Trophoblast cell (in vitro differentiated cells and primary cell): ENCODE results near the gene MPV17.

ENCODE experiments used
- DNase-seq, 2 donors: peaks; one replicate each; pipeline ENCODE4 v3.0.0-alpha.2; 2016
- H2AFZ ChIP-seq: 2 replicates; pipeline ENCODE4 v1.6.1; 2013; ENCODE audit warnings: low read length, moderate library complexity, mild to moderate bottlenecking; ENCODE audit not compliant: insufficient read depth, poor library complexity
- H2AK5ac ChIP-seq: 2 replicates; pipeline ENCODE4 v1.6.1; 2013; ENCODE audit warnings: mild to moderate bottlenecking, low read length
- H2BK120ac ChIP-seq: 2 replicates; pipeline ENCODE4 v1.6.1; 2013; ENCODE audit warnings: low read length, mild to moderate bottlenecking, moderate library complexity; ENCODE audit not compliant: insufficient read depth, poor library complexity
- H2BK12ac ChIP-seq: 2 replicates; pipeline ENCODE4 v1.6.1; 2013; ENCODE audit warnings: mild to moderate bottlenecking, low read length, moderate library complexity
- H2BK5ac ChIP-seq: 2 replicates; pipeline ENCODE4 v1.6.1; 2013; ENCODE audit warnings: low read length, low read depth, moderate library complexity, mild to moderate bottlenecking; ENCODE audit not compliant: poor library complexity
- H3K14ac ChIP-seq: 2 replicates; pipeline ENCODE4 v1.6.1; 2013; ENCODE audit warnings: mild to moderate bottlenecking, low read length
- H3K18ac ChIP-seq: 2 replicates; pipeline ENCODE4 v1.6.1; 2013; ENCODE audit warnings: mild to moderate bottlenecking, low read length
- H3K23ac ChIP-seq: 2 replicates; pipeline ENCODE4 v1.6.1; 2013; ENCODE audit warnings: low read length
- H3K27ac ChIP-seq: 2 replicates; pipeline ENCODE4 v1.5.1; 2013; ENCODE audit warnings: low read depth, mild to moderate bottlenecking, inconsistent platforms, low read length, moderate library complexity
- H3K27me3 ChIP-seq: 2 replicates; pipeline ENCODE4 v1.6.1; 2013; ENCODE audit warnings: inconsistent platforms, mild to moderate bottlenecking, low read length, moderate library complexity; ENCODE audit not compliant: insufficient read depth
- H3K36me3 ChIP-seq, 2 experiments: 1 replicate in 1 of 2; 2 replicates in 1 of 2; pipeline ENCODE4 v1.6.1; 2013; ENCODE audit warnings: low read length in 2 of 2, mild to moderate bottlenecking in 2 of 2, moderate library complexity in 1 of 2; ENCODE audit not compliant: insufficient read depth in 2 of 2, control insufficient read depth in 1 of 2
- H3K4ac ChIP-seq: 2 replicates; pipeline ENCODE4 v1.6.1; 2013; ENCODE audit warnings: low read depth, mild to moderate bottlenecking, low read length, moderate library complexity
- H3K4me1 ChIP-seq, 2 experiments: 1 replicate in 1 of 2; 2 replicates in 1 of 2; pipeline ENCODE4 v1.6.1; 2013; ENCODE audit warnings: low read length in 2 of 2, mild to moderate bottlenecking in 2 of 2, moderate library complexity in 1 of 2; ENCODE audit not compliant: insufficient read depth in 2 of 2, control insufficient read depth in 1 of 2
- H3K4me2 ChIP-seq: 2 replicates; pipeline ENCODE4 v1.6.1; 2013; ENCODE audit warnings: inconsistent platforms, mild to moderate bottlenecking, low read length, moderate library complexity
- H3K4me3 ChIP-seq: 2 replicates; pipeline ENCODE4 v1.5.1; 2013; ENCODE audit warnings: mild to moderate bottlenecking, low read depth, low read length, inconsistent platforms
- H3K79me1 ChIP-seq: one replicate; pipeline ENCODE4 v1.6.1; 2013; ENCODE audit warnings: low read length
- H3K79me2 ChIP-seq: 2 replicates; pipeline ENCODE4 v1.6.1; 2013; ENCODE audit warnings: low read length, mild to moderate bottlenecking; ENCODE audit not compliant: control insufficient read depth, insufficient read depth, poor library complexity
- H3K9ac ChIP-seq: 2 replicates; pipeline ENCODE4 v1.6.1; 2013; ENCODE audit warnings: mild to moderate bottlenecking, low read length
- H3K9me3 ChIP-seq: 2 replicates; pipeline ENCODE4 v1.6.1; 2013; ENCODE audit warnings: low read depth, mild to moderate bottlenecking, control low read depth, inconsistent platforms, low read length; ENCODE audit not compliant: insufficient read depth
- H4K12ac ChIP-seq: 2 replicates; pipeline ENCODE4 v1.6.1; 2013; ENCODE audit warnings: low read depth, mild to moderate bottlenecking, low read length, moderate library complexity
- H4K8ac ChIP-seq: 2 replicates; pipeline ENCODE4 v1.6.1; 2013; ENCODE audit warnings: low read depth, mild to moderate bottlenecking, low read length, moderate library complexity
- H4K91ac ChIP-seq: one replicate; pipeline ENCODE4 v1.6.1; 2013; ENCODE audit warnings: low read depth, mild to moderate bottlenecking, low read length, moderate library complexity
- WGBS: extraction: QIAGEN DNeasy Blood & Tissue Kit; methylation state at CpG from one replicate; pipeline ENCODE4 v1.1.7; 2013; ENCODE audit warnings: missing lambda C conversion rate; ENCODE audit not compliant: insufficient read length, insufficient coverage; ENCODE audit errors: extremely low coverage; 5-methylcytosine and 5-hydroxymethylcytosine counted together

MPV17 gene

DNA sequence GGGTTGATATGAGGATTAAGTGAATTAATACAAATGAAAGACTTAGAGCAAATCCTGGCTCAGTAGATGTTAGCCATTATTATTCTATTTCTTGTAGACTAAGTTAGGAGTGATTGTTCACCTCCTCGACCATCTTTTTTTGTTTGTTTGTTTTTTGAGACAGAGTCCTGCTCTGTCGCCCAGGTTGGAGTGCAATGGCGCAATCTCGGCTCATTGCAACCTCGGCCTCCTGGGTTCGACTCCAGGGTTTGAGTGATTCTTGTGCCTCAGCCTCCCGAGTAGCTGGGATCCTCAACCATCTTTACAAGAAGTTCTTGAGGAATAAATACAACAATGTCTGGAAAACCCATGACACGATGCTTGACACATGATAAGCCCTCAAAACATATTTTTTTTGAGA is 28.0 kb downstream of the MPV17 start:
- Histone ChIP-seq H3K36me3 (no peaks in the 10 kb centered on the region), H4K8ac (no peak overlapping the region), H2BK120ac (no peak overlapping the region), H3K27ac (no peak overlapping the region), H3K4me3 (no peak overlapping the region), H3K79me1 (no peaks in the 10 kb centered on the region), H4K12ac (no peak overlapping the region), H4K91ac (no peak overlapping the region), H3K79me2 (no peaks in the 10 kb centered on the region), H3K4ac (no peak overlapping the region), H2AFZ (no peak overlapping the region), H2BK5ac (no peak overlapping the region), H3K9ac (no peak overlapping the region), H3K18ac (no peak overlapping the region), H3K4me2 (no peak overlapping the region), H2BK12ac (no peak overlapping the region), H2AK5ac (no peak overlapping the region), H3K4me1 (no peaks in the 10 kb centered on the region), H3K27me3 (no peaks in the 10 kb centered on the region), H3K14ac (no peak overlapping the region), H3K9me3 (no peaks in the 10 kb centered on the region), H3K23ac (no peak overlapping the region)
- no CpG with 5 or more reads among the region's 8 CpGs for WGBS
- DNase-seq: no peak

DNA sequence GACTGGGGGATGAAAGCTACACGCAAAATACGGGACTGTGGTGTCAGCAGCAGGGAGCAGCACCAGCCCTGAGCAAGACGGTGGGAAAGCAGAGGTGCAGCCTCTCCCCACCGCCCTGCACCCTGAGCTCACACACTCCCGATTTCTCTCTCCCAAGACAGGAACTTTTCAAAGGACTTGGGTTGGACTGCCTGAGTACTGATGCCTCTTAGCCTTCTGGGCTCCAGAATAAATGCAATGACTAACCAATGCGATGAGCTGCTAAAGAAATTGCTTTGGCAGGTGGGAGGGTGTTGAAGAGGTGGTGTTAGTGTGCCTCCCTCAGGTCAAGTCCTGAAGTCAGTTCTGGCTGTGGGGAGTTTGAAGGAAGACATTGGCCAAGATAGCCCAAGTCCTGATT is 31.0 kb downstream of the MPV17 start:
- Histone ChIP-seq H3K4me1 (no peaks in the 10 kb centered on the region), H3K27ac (no peak overlapping the region), H3K4me2 (no peak overlapping the region), H3K79me2 (no peaks in the 10 kb centered on the region), H2BK5ac (no peak overlapping the region), H3K23ac (no peak overlapping the region), H3K9me3 (no peaks in the 10 kb centered on the region), H3K79me1 (no peaks in the 10 kb centered on the region), H2BK12ac (no peak overlapping the region), H3K4me3 (no peak overlapping the region), H2BK120ac (no peak overlapping the region), H2AK5ac (no peak overlapping the region), H4K12ac (no peak overlapping the region), H3K27me3 (no peaks in the 10 kb centered on the region), H4K8ac (no peak overlapping the region), H4K91ac (no peak overlapping the region), H2AFZ (no peak overlapping the region), H3K4ac (no peak overlapping the region), H3K9ac (no peak overlapping the region), H3K18ac (no peak overlapping the region), H3K36me3 (no peaks in the 10 kb centered on the region), H3K14ac (no peak overlapping the region)
- peak in 1 of 2 donors; percentile 18 for DNase-seq
- WGBS: no CpG with 5 or more reads among the region's 6 CpGs

DNA sequence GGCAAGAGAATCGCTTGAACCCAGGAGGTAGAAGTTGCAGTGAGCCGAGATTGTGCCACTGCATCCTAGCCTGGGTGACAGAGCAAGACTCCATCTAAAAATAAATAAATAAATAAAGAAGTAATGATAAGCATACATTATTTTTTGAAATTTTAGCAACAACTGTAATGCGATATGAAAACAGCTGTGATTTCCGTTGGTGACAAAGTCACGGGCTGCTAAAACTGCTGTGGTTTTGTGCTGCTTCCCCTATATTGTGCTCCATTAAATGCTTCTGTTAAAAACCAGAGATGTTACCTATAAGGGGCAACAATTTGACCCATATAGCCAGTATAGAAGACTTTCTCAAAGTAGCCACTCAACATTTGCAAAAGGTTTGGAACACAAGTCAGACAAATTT is 32.3 kb downstream of the MPV17 start:
- Histone ChIP-seq H3K14ac (no peak overlapping the region), H3K79me1 (no peaks in the 10 kb centered on the region), H3K4me1 (no peaks in the 10 kb centered on the region), H3K27me3 (no peaks in the 10 kb centered on the region), H3K9me3 (no peaks in the 10 kb centered on the region), H3K79me2 (no peaks in the 10 kb centered on the region), H2BK12ac (no peak overlapping the region), H3K4ac (no peak overlapping the region), H2BK120ac (no peak overlapping the region), H2AFZ (no peak overlapping the region), H3K9ac (no peak overlapping the region), H3K18ac (no peak overlapping the region), H3K4me2 (no peak overlapping the region), H2BK5ac (no peak overlapping the region), H2AK5ac (no peak overlapping the region), H3K27ac (no peak overlapping the region), H3K36me3 (no peaks in the 10 kb centered on the region), H3K23ac (no peak overlapping the region), H3K4me3 (no peak overlapping the region), H4K91ac (no peak overlapping the region), H4K8ac (no peak overlapping the region), H4K12ac (no peak overlapping the region)
- WGBS: no CpG with 5 or more reads among the region's 5 CpGs
- no peak for DNase-seq

GRCh38 chr2:27288610-27289009 is 34.3 kb downstream of the MPV17 start:
- WGBS: no CpG with 5 or more reads among the region's 3 CpGs
- no peaks in the 10 kb centered on the region for H3K36me3 ChIP-seq
- H2AFZ ChIP-seq: no peak overlapping the region
- H3K9ac ChIP-seq: no peak overlapping the region
- no peak overlapping the region for H2AK5ac ChIP-seq
- no peak overlapping the region for H2BK12ac ChIP-seq
- no peak overlapping the region for H3K4me2 ChIP-seq
- H3K27ac ChIP-seq: no peak overlapping the region
- no peak overlapping the region for H3K18ac ChIP-seq
- H3K4ac ChIP-seq: no peak overlapping the region
- H4K12ac ChIP-seq: no peak overlapping the region
- no peak overlapping the region for H3K23ac ChIP-seq
- no peak overlapping the region for H2BK120ac ChIP-seq
- H4K91ac ChIP-seq: no peak overlapping the region
- H3K14ac ChIP-seq: no peak overlapping the region
- H3K79me2 ChIP-seq: no peaks in the 10 kb centered on the region
- no peaks in the 10 kb centered on the region for H3K79me1 ChIP-seq
- no peaks in the 10 kb centered on the region for H3K9me3 ChIP-seq
- H3K27me3 ChIP-seq: no peaks in the 10 kb centered on the region
- no peak overlapping the region for H4K8ac ChIP-seq
- no peak overlapping the region for H3K4me3 ChIP-seq
- H3K4me1 ChIP-seq: no peaks in the 10 kb centered on the region
- DNase-seq: no peak
- no peak overlapping the region for H2BK5ac ChIP-seq
